Measurements from ENCODE around the gene NRCAM. TPM values are rescaled to one million over a fixed set of nuclear protein-coding genes. Genes with fewer than 3 reads are reported as not detected.
"Not testable (repeated sequence)": the region's sequence is repeated elsewhere in the genome, so short reads cannot be mapped to it uniquely, and the experiment has no call there.

The NRCAM gene
- total RNA-seq, 1 donor from 2014 or later, result 9.5 TPM

DNA sequence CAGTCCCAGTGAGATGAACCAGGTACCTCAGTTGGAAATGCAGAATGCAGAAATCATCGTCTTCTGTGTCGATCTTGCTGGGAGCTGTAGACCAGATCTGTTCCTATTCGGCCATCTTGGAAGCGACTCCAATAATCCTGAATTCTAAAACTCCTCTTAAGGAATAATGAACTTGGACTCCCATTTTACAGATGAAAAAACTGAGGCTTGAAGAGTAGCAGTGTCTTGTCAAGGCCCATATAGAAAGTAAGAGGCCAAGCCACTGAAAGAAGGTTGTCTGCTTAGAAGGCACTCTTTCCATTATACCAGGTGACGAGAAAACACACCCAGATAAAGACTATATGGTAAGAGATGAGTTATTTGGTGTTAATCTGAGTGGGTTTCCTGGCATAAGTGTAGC, 177.5 kb downstream of the NRCAM start:
- H3K36me3 Mint-ChIP-seq (ENCODE audit: low read depth), result peaks cover 4% of the 10 kb centered on the region
- H3K4me1 Mint-ChIP-seq (ENCODE audit: low read depth), result peaks cover 10% of the 10 kb centered on the region
- peaks cover 21% of the 10 kb centered on the region for H3K9me3 Mint-ChIP-seq (ENCODE audit: low read depth)

DNA sequence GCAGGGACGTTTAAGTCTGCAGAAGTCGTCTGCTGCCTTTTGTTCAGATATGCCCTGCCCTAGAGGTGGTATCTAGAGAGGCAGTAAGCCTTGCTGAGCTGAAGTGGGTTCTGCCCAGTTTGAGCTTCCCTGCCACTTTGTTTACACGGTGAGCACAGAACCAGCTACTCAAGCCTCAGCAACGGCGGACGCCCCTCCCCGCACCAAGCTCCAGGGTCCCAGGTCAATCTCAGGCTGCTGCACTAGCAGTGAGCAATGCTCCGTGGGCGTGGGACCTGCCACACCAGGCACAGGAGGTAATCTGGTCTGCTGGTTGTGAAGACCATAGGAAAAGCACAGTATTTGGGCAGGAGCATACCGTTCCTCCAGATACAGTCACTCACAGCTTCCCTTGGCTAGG, 178.0 kb downstream of the NRCAM start:
- TF ChIP-seq, protein P1, sequence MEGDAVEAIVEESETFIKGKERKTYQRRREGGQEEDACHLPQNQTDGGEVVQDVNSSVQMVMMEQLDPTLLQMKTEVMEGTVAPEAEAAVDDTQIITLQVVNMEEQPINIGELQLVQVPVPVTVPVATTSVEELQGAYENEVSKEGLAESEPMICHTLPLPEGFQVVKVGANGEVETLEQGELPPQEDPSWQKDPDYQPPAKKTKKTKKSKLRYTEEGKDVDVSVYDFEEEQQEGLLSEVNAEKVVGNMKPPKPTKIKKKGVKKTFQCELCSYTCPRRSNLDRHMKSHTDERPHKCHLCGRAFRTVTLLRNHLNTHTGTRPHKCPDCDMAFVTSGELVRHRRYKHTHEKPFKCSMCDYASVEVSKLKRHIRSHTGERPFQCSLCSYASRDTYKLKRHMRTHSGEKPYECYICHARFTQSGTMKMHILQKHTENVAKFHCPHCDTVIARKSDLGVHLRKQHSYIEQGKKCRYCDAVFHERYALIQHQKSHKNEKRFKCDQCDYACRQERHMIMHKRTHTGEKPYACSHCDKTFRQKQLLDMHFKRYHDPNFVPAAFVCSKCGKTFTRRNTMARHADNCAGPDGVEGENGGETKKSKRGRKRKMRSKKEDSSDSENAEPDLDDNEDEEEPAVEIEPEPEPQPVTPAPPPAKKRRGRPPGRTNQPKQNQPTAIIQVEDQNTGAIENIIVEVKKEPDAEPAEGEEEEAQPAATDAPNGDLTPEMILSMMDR (IDR thresholded peaks at IDR 0.05), result no peak
- Mint-ChIP-seq H3K9me3 (ENCODE audit: low read depth) (peaks cover 25% of the 10 kb centered on the region), H3K4me3 (ENCODE audit: unreplicated experiment) (no peak overlapping the region), H3K27ac (ENCODE audit: unreplicated experiment) (no peak overlapping the region), H3K4me1 (ENCODE audit: low read depth) (peaks cover 9% of the 10 kb centered on the region), H3K27me3 (ENCODE audit: low read depth) (peaks cover 2% of the 10 kb centered on the region), H3K36me3 (ENCODE audit: low read depth) (peaks cover 4% of the 10 kb centered on the region)
- DNase-seq (ENCODE audit: low spot score), result no peak

More for the DNA sequence above, 177.5 kb downstream of the NRCAM start:
- H3K27me3 Mint-ChIP-seq (ENCODE audit: low read depth), result peaks cover 3% of the 10 kb centered on the region
- TF ChIP-seq, protein P1 (IDR thresholded peaks at IDR 0.05), result no peak
- no peak overlapping the region for H3K27ac Mint-ChIP-seq (ENCODE audit: unreplicated experiment)
- no peak overlapping the region for H3K4me3 Mint-ChIP-seq (ENCODE audit: unreplicated experiment)
- no peak for DNase-seq (ENCODE audit: low spot score)

DNA sequence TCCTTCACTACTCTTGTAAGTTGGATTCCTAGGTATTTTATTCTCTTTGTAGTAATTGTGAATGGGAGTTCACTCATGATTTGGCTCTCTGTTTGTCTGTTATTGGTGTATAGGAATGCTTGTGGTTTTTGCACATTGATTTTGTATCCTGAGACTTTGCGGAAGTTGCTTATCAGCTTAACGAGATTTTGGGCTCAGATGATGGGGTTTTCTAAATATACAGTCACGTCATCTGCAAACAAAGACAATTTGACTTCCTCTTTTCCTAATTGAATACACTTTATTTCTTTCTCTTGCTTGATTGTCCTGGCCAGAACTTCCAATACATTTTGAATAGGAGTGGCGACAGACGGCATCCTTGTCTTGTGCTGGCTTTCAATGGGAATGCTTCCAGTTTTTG, 181.8 kb downstream of the NRCAM start:
- H3K36me3 Mint-ChIP-seq (ENCODE audit: low read depth); DNase-seq (ENCODE audit: low spot score); H3K4me3 Mint-ChIP-seq (ENCODE audit: unreplicated experiment); H3K4me1 Mint-ChIP-seq (ENCODE audit: low read depth); H3K27me3 Mint-ChIP-seq (ENCODE audit: low read depth); H3K27ac Mint-ChIP-seq (ENCODE audit: unreplicated experiment): not testable (repeated sequence)
- peaks cover 25% of the 10 kb centered on the region for H3K9me3 Mint-ChIP-seq (ENCODE audit: low read depth)

DNA sequence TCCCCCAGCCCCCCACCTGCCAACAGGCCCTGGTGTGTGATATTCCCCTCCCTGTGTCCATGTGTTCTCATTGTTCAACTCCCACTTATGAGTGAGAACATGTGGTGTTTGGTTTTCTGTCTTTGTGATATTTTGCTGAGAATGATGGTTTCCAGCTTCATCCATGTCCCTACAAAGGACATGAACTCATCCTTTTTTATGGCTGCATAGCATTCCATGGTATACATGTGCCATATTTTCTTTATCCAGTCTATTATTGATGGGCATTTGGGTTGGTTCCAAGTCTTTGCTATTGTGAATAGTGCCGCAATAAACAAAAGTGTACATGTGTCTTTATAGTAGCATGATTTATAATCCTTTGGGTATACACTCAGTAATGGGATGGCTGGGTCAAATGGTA, 183.3 kb downstream of the NRCAM start:
- not testable (repeated sequence) for H3K27me3 Mint-ChIP-seq (ENCODE audit: low read depth); H3K36me3 Mint-ChIP-seq (ENCODE audit: low read depth); DNase-seq (ENCODE audit: low spot score); H3K4me3 Mint-ChIP-seq (ENCODE audit: unreplicated experiment); H3K4me1 Mint-ChIP-seq (ENCODE audit: low read depth); H3K27ac Mint-ChIP-seq (ENCODE audit: unreplicated experiment)
- H3K9me3 Mint-ChIP-seq (ENCODE audit: low read depth), result peaks cover 25% of the 10 kb centered on the region

DNA sequence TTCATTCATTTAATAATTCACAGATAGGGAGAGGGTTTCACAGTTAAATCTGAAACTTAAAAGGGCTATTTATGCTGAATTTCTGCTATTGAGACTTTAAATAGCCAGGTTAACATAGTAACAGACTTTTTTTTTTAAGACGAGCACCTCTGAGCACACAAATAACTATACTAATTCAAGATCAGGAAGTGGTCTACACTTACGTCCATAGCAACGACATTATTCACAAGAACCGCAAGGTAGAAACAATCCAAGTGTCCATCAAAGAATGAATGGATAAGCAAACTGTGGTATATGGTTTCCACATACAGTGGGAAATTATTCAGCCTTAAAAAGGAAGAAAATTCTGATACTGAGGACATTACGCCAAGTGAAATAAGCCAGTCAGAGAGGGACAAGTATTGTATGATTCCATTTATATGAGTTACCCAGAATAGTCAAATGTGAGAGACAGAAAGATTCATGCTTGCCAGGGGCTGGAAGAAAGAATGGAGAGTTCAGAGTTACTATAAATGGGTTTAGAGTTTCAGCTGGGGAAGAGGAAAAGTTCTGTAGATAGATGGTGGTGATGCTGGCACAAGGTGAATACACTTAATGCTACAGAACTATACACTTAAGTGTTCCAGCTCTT, 185.7 kb downstream of the NRCAM start:
- TF ChIP-seq, protein P1 (IDR thresholded peaks at IDR 0.05), result no peak
- H3K4me1 Mint-ChIP-seq (ENCODE audit: low read depth), result peaks cover 15% of the 10 kb centered on the region
- H3K27me3 Mint-ChIP-seq (ENCODE audit: low read depth), result no peaks in the 10 kb centered on the region
- no peak for DNase-seq (ENCODE audit: low spot score)
- no peak overlapping the region for H3K4me3 Mint-ChIP-seq (ENCODE audit: unreplicated experiment)
- H3K36me3 Mint-ChIP-seq (ENCODE audit: low read depth), result no peaks in the 10 kb centered on the region
- H3K9me3 Mint-ChIP-seq (ENCODE audit: low read depth), result peaks cover 16% of the 10 kb centered on the region
- H3K27ac Mint-ChIP-seq (ENCODE audit: unreplicated experiment), result no peak overlapping the region

DNA sequence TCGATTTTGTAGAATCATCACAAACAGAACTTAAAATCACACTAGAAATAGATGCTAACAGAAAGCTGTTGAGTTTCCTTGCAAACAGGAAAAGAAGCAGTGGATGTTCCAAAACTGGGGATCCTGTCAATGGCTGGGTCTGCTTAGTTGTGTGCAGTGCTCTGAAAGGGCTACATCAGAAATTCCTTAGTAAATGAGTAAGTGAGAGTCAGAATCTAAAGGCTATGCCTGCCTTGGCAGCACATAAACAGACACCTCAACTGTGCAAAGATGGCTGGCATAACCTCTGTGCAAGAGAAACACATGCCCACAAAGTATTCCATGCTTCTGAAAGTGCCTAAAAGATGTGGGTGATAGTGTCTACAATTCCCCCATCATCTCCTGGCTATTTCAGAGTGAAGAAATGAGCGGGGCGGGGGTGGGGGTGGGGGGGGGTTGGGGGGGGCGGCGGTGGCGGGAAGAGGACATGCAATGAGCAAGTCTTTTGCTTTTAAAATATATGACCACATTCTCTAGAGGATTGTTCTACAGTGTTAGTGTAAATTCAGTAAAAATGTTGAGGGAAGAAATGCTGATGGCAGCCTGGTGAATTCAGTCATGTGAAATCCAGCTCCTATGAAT, 187.9 kb downstream of the NRCAM start:
- TF ChIP-seq, protein P1 (IDR thresholded peaks at IDR 0.05), result no peak
- Mint-ChIP-seq H3K27me3 (ENCODE audit: low read depth) (no peaks in the 10 kb centered on the region), H3K36me3 (ENCODE audit: low read depth) (no peaks in the 10 kb centered on the region), H3K4me3 (ENCODE audit: unreplicated experiment) (no peak overlapping the region), H3K27ac (ENCODE audit: unreplicated experiment) (no peak overlapping the region), H3K4me1 (ENCODE audit: low read depth) (peaks cover 15% of the 10 kb centered on the region), H3K9me3 (ENCODE audit: low read depth) (no peaks in the 10 kb centered on the region)
- DNase-seq (ENCODE audit: low spot score), result no peak
